H9 (cell line): Measurements from ENCODE around the gene EIF3D. TPM values are rescaled to one million over a fixed set of nuclear protein-coding genes. Genes with fewer than 3 reads are reported as not detected.

Source experiments
- DNase-seq: peaks from one replicate; pipeline ENCODE4 v3.0.0-alpha.2; 2017
- H2AFZ ChIP-seq: one replicate; pipeline ENCODE4 v1.6.1; 2013; ENCODE audit warnings: mild to moderate bottlenecking, low read length, control low read depth, moderate library complexity
- H2AK5ac ChIP-seq: 2 replicates; pipeline ENCODE4 v1.6.1; 2013; ENCODE audit warnings: low read length, control low read depth, mixed read lengths; ENCODE audit not compliant: insufficient read length
- H2BK120ac ChIP-seq: one replicate; pipeline ENCODE4 v1.6.1; 2013; ENCODE audit warnings: low read depth, mild to moderate bottlenecking, low read length, control low read depth, inconsistent platforms; ENCODE audit not compliant: poor library complexity, severe bottlenecking
- H2BK12ac ChIP-seq: 2 replicates; pipeline ENCODE4 v1.6.1; 2013; ENCODE audit warnings: low read length, control low read depth, mixed read lengths, low read depth; ENCODE audit not compliant: insufficient read length
- H2BK15ac ChIP-seq: 2 replicates; pipeline ENCODE4 v1.6.1; 2013; ENCODE audit warnings: low read depth, low read length, control low read depth
- H2BK20ac ChIP-seq: one replicate; pipeline ENCODE4 v1.6.1; 2013; ENCODE audit warnings: low read depth, mild to moderate bottlenecking, low read length, control low read depth, inconsistent platforms; ENCODE audit not compliant: poor library complexity, severe bottlenecking
- H2BK5ac ChIP-seq: 2 replicates; pipeline ENCODE4 v1.6.1; 2013; ENCODE audit warnings: low read length, control low read depth, mixed read lengths; ENCODE audit not compliant: insufficient read length
- H3K14ac ChIP-seq: 2 replicates; pipeline ENCODE4 v1.6.1; 2013; ENCODE audit warnings: low read length, control low read depth; ENCODE audit not compliant: insufficient read depth
- H3K18ac ChIP-seq: 2 replicates; pipeline ENCODE4 v1.6.1; 2013; ENCODE audit warnings: low read depth, mild to moderate bottlenecking, mixed read lengths, low read length, control low read depth; ENCODE audit not compliant: insufficient read length
- H3K23ac ChIP-seq: 2 replicates; pipeline ENCODE4 v1.6.1; 2013; ENCODE audit warnings: low read length, control low read depth, mixed read lengths, low read depth; ENCODE audit not compliant: insufficient read length
- H3K23me2 ChIP-seq: 2 replicates; pipeline ENCODE4 v1.6.1; 2013; ENCODE audit warnings: low read depth, mild to moderate bottlenecking, mixed read lengths, low read length, control low read depth; ENCODE audit not compliant: insufficient read length, poor library complexity, severe bottlenecking
- H3K27ac ChIP-seq: 2 replicates; pipeline ENCODE4 v1.5.1; 2013; ENCODE audit warnings: low read length, control low read depth, mixed read lengths, low read depth; ENCODE audit not compliant: insufficient read length
- H3K27me3 ChIP-seq: 2 replicates; pipeline ENCODE4 v1.6.1; 2013; ENCODE audit warnings: low read length, control low read depth, inconsistent platforms; ENCODE audit not compliant: insufficient read depth
- H3K4ac ChIP-seq: 2 replicates; pipeline ENCODE4 v1.6.1; 2013; ENCODE audit warnings: low read depth, mild to moderate bottlenecking, control low read depth, inconsistent platforms, low read length, moderate library complexity
- H3K4me1 ChIP-seq: 2 replicates; pipeline ENCODE4 v1.6.1; 2013; ENCODE audit warnings: low read length, control low read depth, inconsistent platforms; ENCODE audit not compliant: insufficient read depth
- H3K4me2 ChIP-seq: 2 replicates; pipeline ENCODE4 v1.6.1; 2013; ENCODE audit warnings: low read length, control low read depth, mixed read lengths; ENCODE audit not compliant: insufficient read length, insufficient read depth
- H3K56ac ChIP-seq: 2 replicates; pipeline ENCODE4 v1.6.1; 2013; ENCODE audit warnings: low read depth, mild to moderate bottlenecking, mixed read lengths, low read length, control low read depth; ENCODE audit not compliant: insufficient read length
- H3K79me1 ChIP-seq: 2 replicates; pipeline ENCODE4 v1.6.1; 2013; ENCODE audit warnings: low read depth, mild to moderate bottlenecking, moderate library complexity, low read length, control low read depth, inconsistent platforms; ENCODE audit not compliant: insufficient read depth, poor library complexity, severe bottlenecking
- H3K79me2 ChIP-seq: 2 replicates; pipeline ENCODE4 v1.6.1; 2013; ENCODE audit warnings: low read length, control low read depth, inconsistent platforms; ENCODE audit not compliant: insufficient read depth
- H3K9ac ChIP-seq: 2 replicates; pipeline ENCODE4 v1.6.1; 2013; ENCODE audit warnings: low read length, control low read depth, mixed read lengths; ENCODE audit not compliant: insufficient read length; ENCODE audit errors: extremely low read depth
- H3K9me3 ChIP-seq: one replicate; pipeline ENCODE4 v1.6.1; 2013; ENCODE audit warnings: low read depth, low read length, inconsistent platforms; ENCODE audit not compliant: control insufficient read depth
- H3T11ph ChIP-seq: one replicate; pipeline ENCODE4 v1.6.1; 2013; ENCODE audit warnings: mild to moderate bottlenecking, low read length, control low read depth, inconsistent platforms
- H4K20me1 ChIP-seq: one replicate; pipeline ENCODE4 v1.6.1; 2013; ENCODE audit not compliant: control insufficient read depth, insufficient read length, insufficient read depth
- H4K5ac ChIP-seq: 2 replicates; pipeline ENCODE4 v1.6.1; 2013; ENCODE audit warnings: low read depth, mild to moderate bottlenecking, mixed read lengths, low read length, control low read depth; ENCODE audit not compliant: insufficient read length
- H4K8ac ChIP-seq: replicated peaks from 2 replicates; pipeline ENCODE4 v1.6.1; 2013; ENCODE audit warnings: low read length, control low read depth, mixed read lengths, low read depth; ENCODE audit not compliant: insufficient read length
- H4K91ac ChIP-seq: 2 replicates; pipeline ENCODE4 v1.6.1; 2013; ENCODE audit warnings: low read depth, mild to moderate bottlenecking, moderate library complexity, mixed read lengths, low read length, control low read depth; ENCODE audit not compliant: insufficient read length
- H3K27ac Mint-ChIP-seq, 3 experiments: 2 replicates in 2 of 3; 3 replicates in 1 of 3; pipeline ENCODE4 v1.8.0; 2020 to 2021; ENCODE audit warnings: mixed read lengths in 3 of 3, mild to moderate bottlenecking in 1 of 3, moderate library complexity in 1 of 3
- H3K27me3 Mint-ChIP-seq: 2 replicates; pipeline ENCODE4 v1.8.0; 2021; ENCODE audit warnings: low read depth, mild to moderate bottlenecking, moderate library complexity, mixed read lengths
- H3K36me3 Mint-ChIP-seq, 3 experiments: 2 replicates in 2 of 3; 3 replicates in 1 of 3; pipeline ENCODE4 v1.8.0; 2020 to 2021; ENCODE audit warnings: low read depth in 3 of 3, mixed read lengths in 3 of 3; ENCODE audit not compliant: insufficient read depth in 1 of 3
- H3K4me1 Mint-ChIP-seq, 2 experiments: 2 replicates each; pipeline ENCODE4 v1.8.0; 2020; ENCODE audit warnings: mixed read lengths in 2 of 2
- H3K4me3 Mint-ChIP-seq, 2 experiments: 2 replicates in 1 of 2; 3 replicates in 1 of 2; pipeline ENCODE4 v1.8.0; 2020 to 2021; ENCODE audit warnings: mild to moderate bottlenecking in 2 of 2, mixed read lengths in 2 of 2, moderate library complexity in 1 of 2
- H3K9me3 Mint-ChIP-seq, 2 experiments: 2 replicates in 1 of 2; 3 replicates in 1 of 2; pipeline ENCODE4 v1.8.0; 2020; ENCODE audit warnings: mild to moderate bottlenecking in 2 of 2, mixed read lengths in 2 of 2, moderate library complexity in 1 of 2
- CTCF ChIP-seq: fragments of 200-600 bp; sonication (generic); conservative IDR thresholded peaks from 3 replicates; pipeline ENCODE4 v1.8.0; 2021; ENCODE audit warnings: antibody characterized with exemption, mild to moderate bottlenecking
- WGBS: extraction: QIAGEN DNeasy Blood & Tissue Kit; methylation state at CpG from one replicate; pipeline ENCODE4 v1.1.7; 2013; ENCODE audit warnings: missing lambda C conversion rate, low lambda C conversion rate, mixed read lengths; ENCODE audit not compliant: insufficient read length; ENCODE audit errors: extremely low coverage; 5-methylcytosine and 5-hydroxymethylcytosine counted together
- total RNA-seq: library from RNA; stranded (reverse); gene quantifications from 2 replicates; pipeline ENCODE4 v1.2.1, GENCODE V29; 2021

Gene EIF3D
- total RNA-seq, 1 experiment from 2014 or later: 198 TPM

- peaks cover 0 to 36% (median 35%) of the 10 kb centered on the region in 3 experiments; a peak in 5 of 7 replicates for H3K36me3 Mint-ChIP-seq
- no peak overlapping the region for H3T11ph ChIP-seq
- H2BK12ac ChIP-seq: no peak overlapping the region
- no peak overlapping the region for H3K27ac ChIP-seq
- DNase-seq: peak; percentile 89
- no peaks in the 10 kb centered on the region for H3K4me1 ChIP-seq
- no peaks in the 10 kb centered on the region for H3K27me3 Mint-ChIP-seq
- H4K20me1 ChIP-seq: no peaks in the 10 kb centered on the region
- H3K4me2 ChIP-seq: no peak overlapping the region
- H3K9ac ChIP-seq: no peak overlapping the region
- H2BK15ac ChIP-seq: 0 out of 2 replicates have a peak overlapping the region, but pooled peaks have one; percentile 95
- H3K4me1 Mint-ChIP-seq: peaks cover 4% of the 10 kb centered on the region in 2 experiments; a peak in 3 of 4 replicates
- no peak overlapping the region for H2AFZ ChIP-seq
- H4K5ac ChIP-seq: peak overlapping the region; percentile 66
- H3K18ac ChIP-seq: peak overlapping the region; percentile 98
- no peak overlapping the region for H4K8ac ChIP-seq
- no peak overlapping the region for H3K4me3 Mint-ChIP-seq
- no peaks in the 10 kb centered on the region for H3K23me2 ChIP-seq
- H2BK5ac ChIP-seq: no peak overlapping the region
- H3K79me2 ChIP-seq: no peaks in the 10 kb centered on the region
- no peaks in the 10 kb centered on the region for H3K79me1 ChIP-seq
- peak overlapping the region; percentile 96 for H3K14ac ChIP-seq
- no peak overlapping the region for H4K91ac ChIP-seq
- no peak overlapping the region for H2BK20ac ChIP-seq
- no peak overlapping the region for H3K56ac ChIP-seq
- no peak overlapping the region for H3K4ac ChIP-seq
- no peaks in the 10 kb centered on the region for H3K27me3 ChIP-seq
- TF ChIP-seq CTCF: peak; percentile 97
- H2AK5ac ChIP-seq: no peak overlapping the region
- no peak overlapping the region for H2BK120ac ChIP-seq
- no peaks in the 10 kb centered on the region for H3K9me3 Mint-ChIP-seq
- H3K23ac ChIP-seq: no peak overlapping the region
- WGBS: no CpG with 5 or more reads among the region's 14 CpGs
- no peaks in the 10 kb centered on the region for H3K9me3 ChIP-seq
- H3K27ac Mint-ChIP-seq: peak overlapping the region; percentile 60 to 92 (median 83); a peak in 4 of 7 replicates
These were observed 58.6 kb downstream of the EIF3D start for GRCh38 chr22:36470162-36470993.
